GM23338 (cell line): ENCODE measurements around the gene TP53BP2. TPM values are rescaled to one million over a fixed set of nuclear protein-coding genes. Genes with fewer than 3 reads are reported as not detected.

Experiments
- ATAC-seq: fragments of 200-7000 bp; cut with Tn5 transposase; 3 replicates; pipeline ENCODE4 v1.9.1; 2020
- DNase-seq: peaks from one replicate; pipeline ENCODE4 v3.0.0-alpha.2; 2015; ENCODE audit warnings: low spot score
- H2AFZ ChIP-seq: fragments of 200-600 bp; sonication (generic); 2 replicates; pipeline ENCODE4 v1.8.0; 2016; ENCODE audit warnings: antibody characterized with exemption, mild to moderate bottlenecking, moderate library complexity
- H3F3A ChIP-seq: fragments of 200-600 bp; sonication (generic); replicated peaks from 2 replicates; pipeline ENCODE4 v1.8.0; 2017; ENCODE audit warnings: antibody characterized with exemption, mixed run types, low read depth
- H3K27ac ChIP-seq: fragments of 200-600 bp; sonication (generic); 2 replicates; pipeline ENCODE4 v1.6.1; 2016; ENCODE audit warnings: low read depth
- H3K27me3 ChIP-seq: fragments of 200-600 bp; sonication (generic); 2 replicates; pipeline ENCODE4 v1.8.0; 2016; ENCODE audit warnings: mild to moderate bottlenecking, mixed run types, moderate library complexity; ENCODE audit not compliant: insufficient read depth
- H3K36me3 ChIP-seq: fragments of 200-600 bp; sonication (generic); 2 replicates; pipeline ENCODE4 v1.8.0; 2016; ENCODE audit warnings: mild to moderate bottlenecking; ENCODE audit not compliant: insufficient read depth
- H3K4me1 ChIP-seq: fragments of 200-600 bp; sonication (generic); 2 replicates; pipeline ENCODE4 v1.8.0; 2016; ENCODE audit warnings: mild to moderate bottlenecking, moderate library complexity; ENCODE audit not compliant: insufficient read depth
- H3K4me2 ChIP-seq: fragments of 200-600 bp; sonication (generic); 2 replicates; pipeline ENCODE4 v1.7.1; 2017; ENCODE audit warnings: mixed run types
- H3K4me3 ChIP-seq: fragments of 200-600 bp; sonication (generic); 2 replicates; pipeline ENCODE4 v1.6.1; 2016; ENCODE audit warnings: mixed run types
- H3K79me2 ChIP-seq: fragments of 200-600 bp; sonication (generic); replicated peaks from 2 replicates; pipeline ENCODE4 v1.8.0; 2017; ENCODE audit warnings: mild to moderate bottlenecking; ENCODE audit not compliant: insufficient read depth
- H3K9me2 ChIP-seq: fragments of 200-600 bp; sonication (generic); 2 replicates; pipeline ENCODE4 v1.8.0; 2017; ENCODE audit not compliant: insufficient read depth
- H4K20me1 ChIP-seq: fragments of 200-600 bp; sonication (generic); replicated peaks from 2 replicates; pipeline ENCODE4 v1.8.0; 2017; ENCODE audit warnings: mild to moderate bottlenecking; ENCODE audit not compliant: insufficient read depth
- H3K27ac Mint-ChIP-seq: 2 replicates; pipeline ENCODE4 v1.8.0; 2020; ENCODE audit warnings: inconsistent platforms, mild to moderate bottlenecking, moderate library complexity, mixed read lengths
- H3K27me3 Mint-ChIP-seq: 3 replicates; pipeline ENCODE4 v1.8.0; 2022; ENCODE audit warnings: low read depth, mild to moderate bottlenecking, moderate library complexity, mixed read lengths, inconsistent platforms; ENCODE audit not compliant: insufficient read depth, poor library complexity
- H3K36me3 Mint-ChIP-seq: 3 replicates; pipeline ENCODE4 v1.8.0; 2021; ENCODE audit warnings: low read depth, mild to moderate bottlenecking, inconsistent platforms, moderate library complexity, mixed read lengths
- H3K4me1 Mint-ChIP-seq: 3 replicates; pipeline ENCODE4 v1.8.0; 2020; ENCODE audit warnings: mild to moderate bottlenecking, inconsistent platforms, mixed read lengths
- H3K4me3 Mint-ChIP-seq: 3 replicates; pipeline ENCODE4 v1.8.0; 2021; ENCODE audit warnings: moderate library complexity, mild to moderate bottlenecking, inconsistent platforms, mixed read lengths
- H3K9me3 Mint-ChIP-seq: 3 replicates; pipeline ENCODE4 v1.8.0; 2020; ENCODE audit warnings: moderate library complexity, mild to moderate bottlenecking, inconsistent platforms, mixed read lengths
- CREB1 ChIP-seq: fragments of 250-450 bp; sonication (Bioruptor Pico); IDR thresholded peaks from 2 replicates; pipeline ENCODE4 v1.5.0; 2020; ENCODE audit warnings: low read depth, mild to moderate bottlenecking, moderate library complexity
- EZH2 ChIP-seq: fragments of 200-600 bp; sonication (generic); IDR thresholded peaks from one replicate; pipeline ENCODE4 v1.8.0; 2017; ENCODE audit warnings: antibody characterized with exemption, mild to moderate bottlenecking, low read depth; ENCODE audit not compliant: unreplicated experiment
- EZH2phosphoT487 ChIP-seq: fragments of 200-600 bp; sonication (generic); IDR thresholded peaks from one replicate; pipeline ENCODE4 v1.8.1; 2018; ENCODE audit warnings: antibody characterized with exemption; ENCODE audit not compliant: unreplicated experiment
- JUNB ChIP-seq: IDR thresholded peaks from one replicate; pipeline ENCODE4 v1.6.1; 2016; ENCODE audit warnings: antibody characterized with exemption; ENCODE audit not compliant: unreplicated experiment
- STAT1 ChIP-seq: IDR thresholded peaks from one replicate; pipeline ENCODE4 v1.6.1; 2016; ENCODE audit warnings: antibody characterized with exemption; ENCODE audit not compliant: unreplicated experiment
- ZNF331 ChIP-seq: fragments of 250-450 bp; sonication (Bioruptor Pico); IDR thresholded peaks from 2 replicates; pipeline ENCODE4 v1.5.0; 2020; ENCODE audit warnings: low read depth, mild to moderate bottlenecking, moderate library complexity
- ZNF462 ChIP-seq: fragments of 250-450 bp; sonication (Bioruptor Pico); IDR thresholded peaks from 2 replicates; pipeline ENCODE4 v1.5.0; 2020; ENCODE audit warnings: mild to moderate bottlenecking, moderate library complexity
- polyA plus RNA-seq: library from polyadenylated mRNA; unstranded; fragments of >200 nt; fragmentation: Nextera tagmentation; extraction: Ambion mirVana; gene quantifications from 2 replicates; pipeline ENCODE4 v1.2.1, GENCODE V29; 2016
- total RNA-seq: library from RNA; depleted of rRNA; stranded (reverse); fragments of >200 nt; shearing (Covaris generic); gene quantifications from 2 replicates; pipeline ENCODE4 v1.2.3, GENCODE V29; 2014

Gene TP53BP2
- total and polyA plus RNA-seq, 2 experiments from 2014 or later, result 10.1 to 32.9 TPM

- no peak for DNase-seq
- Histone ChIP-seq H3K79me2 (no peaks in the 10 kb centered on the region), H3K9me2 (peaks cover 5% of the 10 kb centered on the region; the same call in 1 of the 2 replicates), H4K20me1 (no peaks in the 10 kb centered on the region), H2AFZ (no peak overlapping the region), H3K27me3 (no peaks in the 10 kb centered on the region), H3K4me3 (no peak overlapping the region), H3K36me3 (no peaks in the 10 kb centered on the region), H3F3A (0 out of 2 replicates have a peak, but pooled peaks cover 5% of the 10 kb centered on the region), H3K4me2 (no peak overlapping the region), H3K27ac (no peak overlapping the region), H3K4me1 (no peaks in the 10 kb centered on the region)
- Mint-ChIP-seq H3K4me1 (no peaks in the 10 kb centered on the region), H3K36me3 (peaks cover 4% of the 10 kb centered on the region; the same call in 2 of the 3 replicates), H3K9me3 (peaks cover 13% of the 10 kb centered on the region), H3K27ac (no peak overlapping the region), H3K4me3 (no peak overlapping the region), H3K27me3 (no peaks in the 10 kb centered on the region)
- TF ChIP-seq STAT1 (no peak), EZH2 (no peak), JUNB (no peak), EZH2phosphoT487 (no peak)
- ATAC-seq, result no peak
Measured at GRCh38 chr1:223878598-223879325, 33.0 kb upstream of the TP53BP2 start.

GRCh38 chr1:223877804-223878203 is 32.1 kb upstream of the TP53BP2 start:
- Histone ChIP-seq H3K4me2 (no peak overlapping the region), H3K9me2 (peaks cover 5% of the 10 kb centered on the region; the same call in 1 of the 2 replicates), H3K79me2 (no peaks in the 10 kb centered on the region), H3K36me3 (no peaks in the 10 kb centered on the region), H3F3A (0 out of 2 replicates have a peak, but pooled peaks cover 5% of the 10 kb centered on the region), H3K27me3 (no peaks in the 10 kb centered on the region), H3K4me1 (no peaks in the 10 kb centered on the region), H3K27ac (no peak overlapping the region), H4K20me1 (no peaks in the 10 kb centered on the region), H3K4me3 (no peak overlapping the region), H2AFZ (no peak overlapping the region)
- Mint-ChIP-seq H3K36me3 (peaks cover 4% of the 10 kb centered on the region; the same call in 2 of the 3 replicates), H3K4me1 (no peaks in the 10 kb centered on the region), H3K27ac (no peak overlapping the region), H3K27me3 (no peaks in the 10 kb centered on the region), H3K9me3 (peaks cover 13% of the 10 kb centered on the region), H3K4me3 (no peak overlapping the region)
- TF ChIP-seq EZH2 (no peak), ZNF331 (CRISPR knock-in tag) (no peak), CREB1 (no peak)
- no peak for ATAC-seq
- no peak for DNase-seq

- DNase-seq, result no peak
- H3K4me3 ChIP-seq, result no peak overlapping the region
- H3K9me2 ChIP-seq, result peaks cover 5% of the 10 kb centered on the region; the same call in 1 of the 2 replicates
- no peak for ATAC-seq
- no peak overlapping the region for H2AFZ ChIP-seq
- no peaks in the 10 kb centered on the region for H4K20me1 ChIP-seq
- no peaks in the 10 kb centered on the region for H3K27me3 ChIP-seq
- H3F3A ChIP-seq, result 0 out of 2 replicates have a peak, but pooled peaks cover 5% of the 10 kb centered on the region
- no peaks in the 10 kb centered on the region for H3K27me3 Mint-ChIP-seq
- no peaks in the 10 kb centered on the region for H3K79me2 ChIP-seq
- H3K4me1 ChIP-seq, result no peaks in the 10 kb centered on the region
- H3K27ac Mint-ChIP-seq, result no peak overlapping the region
- H3K4me1 Mint-ChIP-seq, result no peaks in the 10 kb centered on the region
- H3K36me3 Mint-ChIP-seq, result peaks cover 4% of the 10 kb centered on the region; the same call in 2 of the 3 replicates
- peaks cover 13% of the 10 kb centered on the region for H3K9me3 Mint-ChIP-seq
- no peaks in the 10 kb centered on the region for H3K36me3 ChIP-seq
- no peak overlapping the region for H3K27ac ChIP-seq
- no peak overlapping the region for H3K4me2 ChIP-seq
- no peak overlapping the region for H3K4me3 Mint-ChIP-seq
- TF ChIP-seq STAT1 (no peak), CREB1 (no peak), ZNF462 (CRISPR knock-in tag) (no peak), EZH2 (no peak)
Measured at GRCh38 chr1:223876590-223876989, 30.8 kb upstream of the TP53BP2 start.
